22Rv1 (cell line): ENCODE measurements around the gene CSF2RB.

Source experiments
- ZFX ChIP-seq: fragments of 450-650 bp; IDR thresholded peaks from 2 replicates; pipeline ENCODE4 v1.6.1; 2017; ENCODE audit warnings: antibody characterized with exemption, borderline replicate concordance
- TF ChIP-seq, protein P1 (sequence below): fragments of 450-650 bp; IDR thresholded peaks from 2 replicates; pipeline ENCODE4 v1.5.1; 2017; ENCODE audit warnings: mild to moderate bottlenecking

DNA sequence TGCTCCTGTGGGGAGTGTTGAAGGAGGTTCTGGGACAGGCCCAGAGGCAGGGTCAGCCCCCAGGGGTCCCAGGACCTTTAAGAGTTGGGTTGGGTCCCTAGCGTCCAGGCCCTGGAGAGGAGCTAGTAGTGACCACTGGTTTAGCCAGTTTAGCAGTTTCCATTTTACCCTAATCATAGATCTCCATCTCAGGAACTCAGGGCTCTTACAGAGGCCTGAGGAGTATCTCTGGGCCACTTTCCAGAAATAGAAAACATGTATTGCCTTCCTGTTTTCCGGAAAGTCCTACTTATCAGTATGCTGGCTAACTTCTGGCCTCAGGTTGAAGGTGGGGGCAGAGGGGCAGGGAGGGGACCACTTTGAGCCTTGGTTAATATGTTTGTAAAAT is 39.1 kb upstream of the CSF2RB start:
- TF ChIP-seq, protein P1, sequence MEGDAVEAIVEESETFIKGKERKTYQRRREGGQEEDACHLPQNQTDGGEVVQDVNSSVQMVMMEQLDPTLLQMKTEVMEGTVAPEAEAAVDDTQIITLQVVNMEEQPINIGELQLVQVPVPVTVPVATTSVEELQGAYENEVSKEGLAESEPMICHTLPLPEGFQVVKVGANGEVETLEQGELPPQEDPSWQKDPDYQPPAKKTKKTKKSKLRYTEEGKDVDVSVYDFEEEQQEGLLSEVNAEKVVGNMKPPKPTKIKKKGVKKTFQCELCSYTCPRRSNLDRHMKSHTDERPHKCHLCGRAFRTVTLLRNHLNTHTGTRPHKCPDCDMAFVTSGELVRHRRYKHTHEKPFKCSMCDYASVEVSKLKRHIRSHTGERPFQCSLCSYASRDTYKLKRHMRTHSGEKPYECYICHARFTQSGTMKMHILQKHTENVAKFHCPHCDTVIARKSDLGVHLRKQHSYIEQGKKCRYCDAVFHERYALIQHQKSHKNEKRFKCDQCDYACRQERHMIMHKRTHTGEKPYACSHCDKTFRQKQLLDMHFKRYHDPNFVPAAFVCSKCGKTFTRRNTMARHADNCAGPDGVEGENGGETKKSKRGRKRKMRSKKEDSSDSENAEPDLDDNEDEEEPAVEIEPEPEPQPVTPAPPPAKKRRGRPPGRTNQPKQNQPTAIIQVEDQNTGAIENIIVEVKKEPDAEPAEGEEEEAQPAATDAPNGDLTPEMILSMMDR: no peak
- TF ChIP-seq ZFX: no peak
